ENCODE measurements around the gene CLECL1. TPM values are rescaled to one million over a fixed set of nuclear protein-coding genes. Genes with fewer than 3 reads are reported as not detected.
"Not testable (repeated sequence)": the region's sequence is repeated elsewhere in the genome, so short reads cannot be mapped to it uniquely, and the experiment has no call there.

CLECL1 gene
- total RNA-seq, 2 donors from 2014 or later = 0.27 TPM; not detected in 1

GRCh38 chr12:9730011-9730410 lies 2.9 kb downstream of the CLECL1 start:
- intact Hi-C loops (cut with DNase I, micrococcal nuclease) = no loop called here
- no peak for ATAC-seq
- DNase-seq = no peak

GRCh38 chr12:9729082-9729481 lies 3.8 kb downstream of the CLECL1 start:
- ATAC-seq (no peak), DNase-seq (no peak)
- intact Hi-C loops (cut with DNase I, micrococcal nuclease) = no loop called here

GRCh38 chr12:9727813-9728212 lies 5.1 kb downstream of the CLECL1 start:
- no peak for ATAC-seq
- intact Hi-C loops (cut with DNase I, micrococcal nuclease) = no loop called here
- DNase-seq = no peak

- ATAC-seq (no peak), DNase-seq (no peak)
- intact Hi-C loops (cut with DNase I, micrococcal nuclease) = no loop called here
These were observed 7.6 kb downstream of the CLECL1 start for GRCh38 chr12:9725213-9725870.

- intact Hi-C loops (cut with DNase I, micrococcal nuclease) = no loop called here
- DNase-seq (no peak), ATAC-seq (no peak)
These were observed 8.9 kb downstream of the CLECL1 start for GRCh38 chr12:9724023-9724422.

GRCh38 chr12:9721394-9722092 lies 11.4 kb downstream of the CLECL1 start:
- intact Hi-C loops (cut with DNase I, micrococcal nuclease) = no loop called here
- DNase-seq (no peak), ATAC-seq (no peak)

GRCh38 chr12:9719790-9720189 lies 13.1 kb downstream of the CLECL1 start:
- intact Hi-C loops (cut with DNase I, micrococcal nuclease) = no loop called here
- no peak for ATAC-seq

GRCh38 chr12:9718968-9719367 lies 13.9 kb downstream of the CLECL1 start:
- intact Hi-C loops (cut with DNase I, micrococcal nuclease) = no loop called here
- ATAC-seq = no peak
- DNase-seq = no peak

More at GRCh38 chr12:9719790-9720189, 13.1 kb downstream of the CLECL1 start:
- no peak for DNase-seq

- no peak for ATAC-seq
- intact Hi-C loops (cut with DNase I, micrococcal nuclease) = no loop called here
- no peak for DNase-seq
These were observed 15.6 kb downstream of the CLECL1 start for GRCh38 chr12:9717070-9717925.

GRCh38 chr12:9713032-9713558 lies 19.8 kb downstream of the CLECL1 start:
- DNase-seq; intact Hi-C loops (cut with DNase I, micrococcal nuclease): not testable (repeated sequence)

GRCh38 chr12:9711664-9712063 lies 21.2 kb downstream of the CLECL1 start:
- ATAC-seq = no peak
- intact Hi-C loops (cut with DNase I, micrococcal nuclease) = no loop called here
- no peak for DNase-seq

More at GRCh38 chr12:9713032-9713558, 19.8 kb downstream of the CLECL1 start:
- ATAC-seq = not testable (repeated sequence)

- intact Hi-C loops (cut with DNase I, micrococcal nuclease) = no loop called here
- DNase-seq (no peak), ATAC-seq (no peak)
These were observed 22.1 kb downstream of the CLECL1 start for GRCh38 chr12:9710584-9711375.

GRCh38 chr12:9708853-9709252 lies 24.0 kb downstream of the CLECL1 start:
- intact Hi-C loops (cut with DNase I, micrococcal nuclease) = loop anchor here in 1 of 2 donors (10.0 kb wide), 1 partner anchor 74 kb away; no protein-coding TSS in a partner anchor
- ATAC-seq = no peak

GRCh38 chr12:9707864-9708808 lies 24.8 kb downstream of the CLECL1 start:
- intact Hi-C loops (cut with DNase I, micrococcal nuclease) = loop anchor here in 1 of 2 donors (10.0 kb wide), 1 partner anchor 73 kb away; no protein-coding TSS in a partner anchor
- ATAC-seq (peak; percentile 73), DNase-seq (peak; percentile 37 to 58)

More at GRCh38 chr12:9708853-9709252, 24.0 kb downstream of the CLECL1 start:
- DNase-seq = no peak

GRCh38 chr12:9707356-9707755 lies 25.5 kb downstream of the CLECL1 start:
- DNase-seq = no peak
- intact Hi-C loops (cut with DNase I, micrococcal nuclease) = loop anchor here in 1 of 2 donors (10.0 kb wide), 1 partner anchor 73 kb away; no protein-coding TSS in a partner anchor
- ATAC-seq = peak; percentile 52

- intact Hi-C loops (cut with DNase I, micrococcal nuclease) = loop anchor here in 1 of 2 donors (10.0 kb wide), 1 partner anchor 71 kb away; no protein-coding TSS in a partner anchor
- no peak for DNase-seq
These were observed 26.7 kb downstream of the CLECL1 start for GRCh38 chr12:9706086-9706685.

GRCh38 chr12:9704561-9704960 lies 28.3 kb downstream of the CLECL1 start:
- DNase-seq, ATAC-seq: not testable (repeated sequence)
- intact Hi-C loops (cut with DNase I, micrococcal nuclease) = loop anchor here in 1 of 2 donors (10.0 kb wide), 1 partner anchor 70 kb away; no protein-coding TSS in a partner anchor

More at GRCh38 chr12:9706086-9706685, 26.7 kb downstream of the CLECL1 start:
- no peak for ATAC-seq
